Measurements from ENCODE around the gene AGBL1.

Gene AGBL1

DNA sequence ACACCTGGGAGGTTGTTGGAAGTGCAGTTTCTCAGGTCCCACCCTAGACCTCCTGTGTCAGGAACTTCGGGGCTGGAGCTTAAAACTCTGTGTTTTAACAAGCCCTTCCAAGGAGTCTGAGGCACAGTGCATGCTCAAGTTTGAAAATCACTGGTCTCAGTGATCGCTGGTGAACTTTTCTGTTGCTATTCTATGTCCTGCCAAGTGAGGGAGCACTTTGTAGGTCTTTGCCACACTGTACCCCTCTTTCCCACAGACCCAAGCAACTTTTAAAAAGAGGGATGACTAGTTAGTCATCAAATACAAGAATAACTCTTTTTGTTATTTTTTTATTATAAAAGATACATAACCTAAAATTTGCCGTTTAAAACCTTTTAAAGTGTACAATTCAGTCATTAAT is 133.7 kb downstream of the AGBL1 start:
- no peak for DNase-seq
- TF ChIP-seq GATA1 (IDR thresholded peaks at IDR 0.05; ENCODE audit: low read depth, low read length) (no peak), POLR2A (IDR thresholded peaks at IDR 0.05; ENCODE audit: low read length) (no peak)

DNA sequence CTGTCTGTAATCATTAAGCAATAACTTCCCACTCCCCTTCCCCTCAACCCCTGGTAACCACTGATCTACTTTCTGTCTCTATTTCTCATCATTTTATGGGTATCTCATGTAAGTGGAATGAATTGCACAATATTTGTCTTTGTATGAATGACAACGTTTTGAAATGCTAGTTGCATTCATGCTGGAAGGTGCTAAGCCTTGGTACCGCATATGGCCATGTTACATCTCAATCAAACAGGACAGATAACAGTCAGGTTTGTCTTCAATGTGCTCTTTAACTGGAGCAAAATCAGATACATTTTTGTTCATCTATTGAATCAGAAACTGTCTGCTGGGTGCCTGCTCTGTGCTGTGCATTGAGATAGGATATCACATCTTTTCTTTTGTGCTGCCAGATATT is 134.2 kb downstream of the AGBL1 start:
- DNase-seq: no peak
- no peak for TF ChIP-seq GATA1 (IDR thresholded peaks at IDR 0.05; ENCODE audit: low read depth, low read length)
- TF ChIP-seq POLR2A (IDR thresholded peaks at IDR 0.05; ENCODE audit: low read length): no peak

DNA sequence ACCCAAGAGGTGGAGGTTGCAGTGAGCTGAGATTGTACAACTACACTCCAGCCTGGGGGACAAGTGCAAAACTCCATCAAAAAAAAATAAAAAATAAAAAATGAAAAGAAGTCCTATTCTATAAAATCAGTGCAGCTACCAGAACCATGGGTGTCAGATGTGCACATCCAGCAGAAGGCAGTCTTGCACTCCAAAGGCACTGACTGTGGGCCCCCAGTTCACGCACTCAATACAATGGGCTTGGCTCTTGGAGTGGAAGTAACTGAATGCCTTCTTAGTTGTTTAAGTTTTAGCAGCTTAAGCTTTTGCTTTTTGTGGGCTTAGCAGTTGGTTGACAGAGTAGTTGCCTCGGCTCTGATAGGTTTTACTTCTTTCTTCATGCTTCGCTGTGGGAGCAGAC is 141.4 kb downstream of the AGBL1 start:
- TF ChIP-seq POLR2A (IDR thresholded peaks at IDR 0.05; ENCODE audit: low read length) (no peak), GATA1 (IDR thresholded peaks at IDR 0.05; ENCODE audit: low read depth, low read length) (no peak)
- DNase-seq: no peak

DNA sequence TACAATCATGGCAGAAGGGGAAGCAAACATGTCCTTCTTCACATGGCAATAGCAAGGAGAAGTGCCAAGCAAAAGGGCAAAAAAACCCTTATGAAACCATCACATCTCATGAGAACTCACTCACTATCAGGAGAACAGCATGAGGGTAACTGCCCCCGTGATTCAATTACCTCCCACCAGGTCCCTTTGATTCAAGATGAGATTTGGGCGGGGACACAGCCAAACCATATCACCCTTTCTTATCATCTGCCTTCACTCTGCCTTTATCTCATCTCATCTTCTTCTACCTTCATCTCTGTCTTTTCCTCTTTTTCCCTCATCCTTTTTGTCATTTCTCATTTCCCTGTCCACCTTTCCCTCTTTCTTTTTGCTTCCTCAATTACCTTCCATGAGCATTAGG is 149.6 kb downstream of the AGBL1 start:
- no peak for DNase-seq
- TF ChIP-seq GATA1 (IDR thresholded peaks at IDR 0.05; ENCODE audit: low read depth, low read length): no peak
- TF ChIP-seq POLR2A (IDR thresholded peaks at IDR 0.05; ENCODE audit: low read length): no peak

DNA sequence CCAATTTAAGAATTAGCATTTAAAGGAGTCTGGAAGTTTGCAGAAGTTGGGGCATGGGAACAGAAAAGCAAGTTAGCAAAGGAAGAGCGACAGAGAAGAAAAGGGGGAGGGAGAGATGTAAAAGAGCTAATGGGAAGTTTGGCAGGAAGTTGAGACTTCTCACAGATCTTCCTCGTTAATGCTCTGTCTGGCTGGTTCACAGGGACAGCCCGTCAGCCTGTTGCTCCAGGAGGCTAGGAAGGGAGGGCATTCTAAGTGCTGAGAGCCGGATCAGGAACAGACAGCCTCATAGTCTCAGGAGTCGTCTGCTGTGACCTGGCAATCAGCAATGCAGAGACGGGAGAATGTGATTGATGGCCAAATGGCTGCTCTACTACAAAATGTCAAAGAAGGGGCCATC is 150.3 kb downstream of the AGBL1 start:
- no peak for TF ChIP-seq GATA1 (IDR thresholded peaks at IDR 0.05; ENCODE audit: low read depth, low read length)
- TF ChIP-seq POLR2A (IDR thresholded peaks at IDR 0.05; ENCODE audit: low read length): no peak
- no peak for DNase-seq

DNA sequence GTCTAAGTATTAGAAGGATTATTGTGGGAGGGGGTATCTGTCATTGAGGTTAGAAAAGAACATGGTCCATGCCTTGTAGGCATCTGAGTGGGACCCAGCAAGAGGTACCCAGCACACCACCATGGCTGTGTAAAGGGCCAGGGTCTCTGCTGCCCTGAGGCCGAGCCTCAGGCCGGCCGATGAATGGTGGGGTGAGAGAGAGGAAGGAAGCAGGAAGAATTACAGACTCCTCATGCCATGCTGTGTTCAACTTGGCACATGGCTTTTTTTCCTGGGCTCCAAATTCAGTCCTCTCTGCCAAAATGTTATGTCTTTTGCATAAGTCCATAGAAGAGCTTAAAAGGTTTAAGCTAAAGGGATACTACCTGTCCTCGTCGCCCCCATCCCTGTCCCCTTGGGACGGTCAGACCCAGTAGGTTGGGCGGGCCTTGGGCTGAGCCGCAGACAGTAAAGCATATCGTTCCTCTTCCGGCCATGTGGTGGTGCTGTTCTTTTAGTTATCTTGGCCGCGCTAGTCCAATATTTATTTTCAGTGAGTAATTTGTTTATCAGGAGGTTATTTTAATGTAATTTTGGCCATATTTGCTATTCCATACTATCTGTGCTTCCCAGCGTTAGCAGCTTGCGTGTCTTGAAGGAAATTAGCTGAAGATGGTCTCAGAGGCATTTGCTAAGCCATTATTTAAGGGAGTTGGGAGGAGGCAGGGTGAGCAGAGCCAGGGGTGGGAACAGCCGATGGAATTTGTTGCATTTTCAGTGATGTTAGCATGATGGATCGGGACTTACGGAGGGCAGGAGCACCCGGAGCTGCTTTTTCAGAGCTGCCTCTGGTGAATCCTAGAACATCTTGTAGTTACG is 152.4 kb downstream of the AGBL1 start:
- no peak for TF ChIP-seq GATA1 (IDR thresholded peaks at IDR 0.05; ENCODE audit: low read depth, low read length)
- TF ChIP-seq POLR2A (IDR thresholded peaks at IDR 0.05; ENCODE audit: low read length): no peak
- peak; percentile 11 to 46 for DNase-seq

DNA sequence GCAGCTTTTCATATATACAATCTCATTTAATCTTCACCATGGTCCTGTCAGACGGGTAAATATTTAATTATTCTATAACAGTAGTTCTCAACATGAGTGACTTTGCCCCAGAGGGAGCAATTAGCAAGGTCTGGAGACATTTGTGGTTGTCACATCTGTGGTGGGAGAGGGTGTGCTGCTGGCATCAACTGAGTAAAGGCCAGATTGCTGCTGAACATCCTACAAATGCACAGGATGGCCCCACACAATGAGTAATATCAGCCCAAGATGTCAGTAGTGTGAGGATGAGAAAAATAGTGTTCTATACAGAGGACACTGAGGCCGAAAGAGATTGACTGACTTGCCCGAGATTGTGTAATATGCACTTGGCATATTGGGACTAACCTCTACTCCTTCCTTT is 156.0 kb downstream of the AGBL1 start:
- no peak for DNase-seq
- TF ChIP-seq POLR2A (IDR thresholded peaks at IDR 0.05; ENCODE audit: low read length) (no peak), GATA1 (IDR thresholded peaks at IDR 0.05; ENCODE audit: low read depth, low read length) (no peak)

DNA sequence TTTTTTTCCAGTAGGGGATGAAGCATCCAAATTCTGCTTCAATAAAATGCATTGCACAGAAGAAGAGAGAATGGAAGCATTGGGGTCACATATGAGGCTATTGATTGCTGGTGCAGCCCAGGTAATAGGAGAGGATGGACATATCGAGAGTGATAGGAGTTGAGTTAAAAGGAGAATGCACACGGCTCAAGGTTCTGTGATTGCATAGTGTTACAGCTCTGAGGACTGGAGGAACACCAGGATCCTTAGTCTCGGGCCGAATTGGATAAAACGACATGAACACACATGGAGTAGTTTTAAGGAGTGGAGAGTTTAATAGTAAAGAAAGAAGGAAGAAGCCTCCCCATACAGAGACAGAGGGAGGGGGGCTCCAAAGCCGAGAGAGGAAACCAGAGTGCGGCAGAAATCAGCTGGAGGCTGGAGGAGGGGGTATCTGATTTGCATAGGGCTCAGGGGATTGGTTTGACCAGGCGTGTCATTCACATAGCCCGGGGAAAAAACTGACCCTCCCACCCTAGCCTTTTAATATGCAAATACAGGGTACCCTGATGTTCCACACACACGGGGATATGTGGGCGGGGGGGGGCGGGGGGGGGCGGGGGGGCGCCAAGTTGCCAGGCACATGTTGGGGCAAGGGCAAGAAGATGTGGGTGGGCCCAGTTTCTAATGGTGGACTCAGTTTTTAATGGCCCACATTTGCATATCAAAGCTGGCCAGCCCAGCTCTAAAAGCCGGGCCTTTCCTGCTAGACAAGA is 156.9 kb downstream of the AGBL1 start:
- DNase-seq: no peak
- TF ChIP-seq POLR2A (IDR thresholded peaks at IDR 0.05; ENCODE audit: low read length) (no peak), GATA1 (IDR thresholded peaks at IDR 0.05; ENCODE audit: low read depth, low read length) (no peak)

DNA sequence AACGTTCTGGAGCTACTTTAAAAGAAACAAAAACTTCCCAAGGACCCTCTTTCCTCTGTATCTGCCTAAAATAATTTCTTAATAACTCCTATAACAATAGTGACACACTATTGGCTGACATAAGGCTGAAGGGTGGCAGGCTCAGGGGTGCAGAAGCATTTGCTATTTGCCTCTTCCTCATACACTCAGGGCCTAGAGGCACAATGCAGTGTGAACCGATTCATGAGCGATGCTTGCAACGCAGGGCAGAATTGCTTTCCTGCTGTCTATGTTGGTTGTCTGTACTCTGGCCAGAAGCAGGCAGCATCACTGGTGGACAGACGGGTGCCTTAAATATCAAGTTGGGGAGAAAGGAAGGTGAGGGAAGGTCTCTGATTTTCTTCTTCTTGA is 157.4 kb downstream of the AGBL1 start:
- TF ChIP-seq GATA1 (IDR thresholded peaks at IDR 0.05; ENCODE audit: low read depth, low read length) (no peak), POLR2A (IDR thresholded peaks at IDR 0.05; ENCODE audit: low read length) (no peak)
- DNase-seq: no peak

DNA sequence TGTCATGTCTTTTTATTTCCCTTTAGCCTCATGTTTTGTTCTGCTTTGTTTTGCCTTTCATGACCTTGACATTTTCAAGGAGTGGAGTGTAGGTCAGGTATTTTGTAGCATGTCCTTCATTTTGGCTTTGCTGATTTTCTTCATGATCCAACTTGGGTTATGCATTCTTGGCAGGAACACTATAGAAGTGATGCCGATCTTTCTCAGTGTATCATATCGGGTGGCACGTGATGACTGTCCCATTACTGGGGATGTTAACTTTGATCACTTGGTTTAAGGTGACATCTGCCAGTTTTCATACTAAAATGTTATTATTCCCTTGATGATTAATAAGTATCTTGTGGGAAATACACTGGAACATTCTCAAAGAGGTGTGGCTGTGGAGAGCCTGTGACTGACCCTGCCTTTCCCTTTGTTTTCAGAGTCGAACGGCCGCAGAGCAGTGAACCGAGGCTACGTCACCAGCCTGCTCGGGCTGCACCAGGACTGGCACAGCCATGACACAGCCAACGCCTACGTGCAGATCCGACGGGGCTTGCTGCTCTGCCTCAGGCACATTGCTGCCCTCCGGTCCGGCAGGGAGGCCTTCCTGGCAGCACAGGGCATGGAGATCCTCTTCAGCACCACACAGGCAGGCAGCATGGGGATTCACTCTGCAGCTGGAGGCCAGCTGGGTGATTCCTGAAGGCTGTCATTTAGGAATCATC is 167.7 kb downstream of the AGBL1 start:
- TF ChIP-seq POLR2A (IDR thresholded peaks at IDR 0.05; ENCODE audit: low read length) (no peak), GATA1 (IDR thresholded peaks at IDR 0.05; ENCODE audit: low read depth, low read length) (no peak)
- DNase-seq: no peak

DNA sequence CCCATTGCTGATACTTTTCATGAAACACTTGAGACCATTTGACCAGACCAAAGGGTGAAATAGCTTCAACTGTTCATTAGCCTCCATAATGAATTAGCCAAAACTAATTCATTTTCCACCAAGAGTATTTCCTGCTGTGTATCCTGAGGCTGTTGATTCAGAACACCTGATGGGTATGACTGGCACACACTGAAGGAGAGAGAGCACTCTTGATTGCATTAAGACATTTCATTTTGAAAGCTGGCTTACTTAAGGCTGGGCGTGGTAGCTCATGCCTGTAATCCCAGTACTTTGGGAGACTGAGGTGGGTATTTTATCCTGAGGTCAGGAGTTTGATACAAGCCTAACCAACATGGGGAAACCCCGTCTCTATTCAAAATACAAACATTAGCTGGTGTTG is 175.6 kb downstream of the AGBL1 start:
- no peak for TF ChIP-seq POLR2A (IDR thresholded peaks at IDR 0.05; ENCODE audit: low read length)
- no peak for DNase-seq

DNA sequence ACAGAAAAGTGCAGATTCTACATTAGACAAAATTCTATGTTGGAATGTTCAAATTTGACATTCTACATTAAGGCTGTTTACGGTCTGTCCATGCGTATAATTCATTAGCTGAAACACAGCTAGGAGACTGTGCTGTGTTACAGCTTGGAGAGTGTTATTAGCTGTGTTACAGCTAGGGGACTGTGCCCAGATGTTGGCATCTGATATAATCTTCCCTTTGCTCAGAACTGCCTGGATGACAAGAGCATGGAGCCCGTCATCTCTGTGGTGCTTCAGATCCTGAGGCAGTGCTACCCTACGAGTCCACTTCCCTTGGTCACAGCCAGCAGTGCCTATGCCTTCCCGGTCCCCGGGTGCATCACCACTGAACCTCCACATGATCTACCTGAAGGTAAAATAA is 177.0 kb downstream of the AGBL1 start:
- TF ChIP-seq POLR2A (IDR thresholded peaks at IDR 0.05; ENCODE audit: low read length): no peak
- no peak for TF ChIP-seq GATA1 (IDR thresholded peaks at IDR 0.05; ENCODE audit: low read depth, low read length)
- DNase-seq: no peak

DNA sequence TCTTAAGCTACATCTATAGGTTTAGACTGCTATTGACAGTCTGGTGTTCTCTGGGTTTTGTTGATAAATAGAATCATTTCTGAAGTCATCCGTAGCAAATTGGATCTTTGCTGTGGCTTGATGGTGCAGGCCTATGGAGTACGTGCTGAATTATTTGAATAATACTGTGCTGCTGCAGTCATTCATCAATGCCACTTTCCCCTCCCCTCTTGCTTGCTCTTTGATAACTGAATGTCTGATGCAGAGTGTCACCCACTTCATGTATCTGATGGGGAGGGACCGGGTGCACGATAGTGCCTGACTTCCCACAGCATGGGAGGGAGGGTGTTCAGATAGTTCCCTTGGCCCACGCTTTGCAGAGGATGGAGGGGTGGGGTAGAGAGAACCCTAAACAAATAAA is 179.9 kb downstream of the AGBL1 start:
- TF ChIP-seq GATA1 (IDR thresholded peaks at IDR 0.05; ENCODE audit: low read depth, low read length) (no peak), POLR2A (IDR thresholded peaks at IDR 0.05; ENCODE audit: low read length) (no peak)
- DNase-seq: no peak

DNA sequence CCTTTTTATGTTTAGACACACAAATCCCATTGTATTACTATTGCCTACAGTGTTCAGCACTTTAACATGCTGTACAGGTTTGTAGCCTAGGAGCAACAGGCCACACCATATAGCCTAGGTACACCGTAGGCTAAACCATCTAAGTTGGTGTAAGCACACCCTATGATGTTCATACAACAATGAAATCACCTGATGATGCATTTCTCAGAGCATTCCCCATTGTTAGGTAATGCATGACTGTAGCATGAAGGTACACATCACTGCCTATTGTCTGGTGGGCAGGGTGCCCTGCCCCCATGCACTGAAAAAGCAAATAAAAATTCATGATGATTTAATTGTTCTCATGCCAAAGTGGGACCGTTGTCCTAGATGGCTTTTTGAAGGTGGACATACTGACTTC is 183.6 kb downstream of the AGBL1 start:
- DNase-seq: no peak

More for the DNA sequence above, 183.6 kb downstream of the AGBL1 start:
- TF ChIP-seq GATA1 (IDR thresholded peaks at IDR 0.05; ENCODE audit: low read depth, low read length) (no peak), POLR2A (IDR thresholded peaks at IDR 0.05; ENCODE audit: low read length) (no peak)
